B cell (primary cell): ENCODE results near the gene SELENBP1. TPM values are rescaled to one million over a fixed set of nuclear protein-coding genes. Genes with fewer than 3 reads are reported as not detected.

ENCODE experiments used
- ATAC-seq: fragments of 200-7000 bp; cut with Tn5 transposase; one replicate; pipeline ENCODE4 v1.10.0; 2021; ENCODE audit warnings: low read depth, mild to moderate bottlenecking, moderate number of reproducible peaks, moderate library complexity
- CTCF ChIA-PET: fragments of 350-600 bp; sonication (Branson Sonifier 250); formaldehyde crosslinking; loops from one replicate; lab custom pipeline; 2021; ENCODE audit warnings: antibody characterized with exemption, inconsistent platforms; lab: Charles Lee
- POLR2A ChIA-PET: fragments of 350-600 bp; sonication (Branson Sonifier 250); formaldehyde crosslinking; loops from one replicate; lab custom pipeline; 2021; ENCODE audit warnings: antibody characterized with exemption; lab: Charles Lee
- DNase-seq: peaks from one replicate; pipeline ENCODE4 v3.0.0; 2013
- H2AFZ ChIP-seq: 2 replicates; pipeline ENCODE4 v1.6.1; 2012; ENCODE audit warnings: mild to moderate bottlenecking, low read depth, low read length; ENCODE audit not compliant: insufficient read depth, poor library complexity, severe bottlenecking
- H3K27ac ChIP-seq, 2 donors: 1 replicate in 1 of 2; 2 replicates in 1 of 2; pipeline ENCODE4 v1.5.1; 2012 to 2013; ENCODE audit warnings: low read length in 2 of 2, mild to moderate bottlenecking in 2 of 2, moderate library complexity in 1 of 2
- H3K27me3 ChIP-seq, 4 experiments: fragments of 200-600 bp in 1 of 4; sonication (generic) in 1 of 4; replicated peaks in 1 of 4; 1 replicate in 2 of 4; 2 replicates in 2 of 4; pipeline versions ENCODE4 v1.6.1 to v1.7.0; 2013 to 2016; ENCODE audit warnings: low read length in 3 of 4, mild to moderate bottlenecking in 2 of 4, mixed read lengths in 1 of 4, moderate library complexity in 1 of 4; ENCODE audit not compliant: insufficient read depth in 4 of 4, control insufficient read depth in 3 of 4; ENCODE audit errors: control extremely low read depth in 1 of 4
- H3K36me3 ChIP-seq, 2 experiments: replicated peaks in 1 of 2; 1 replicate in 1 of 2; 2 replicates in 1 of 2; pipeline versions ENCODE4 v1.6.1 to v1.7.1; 2013; ENCODE audit warnings: low read length in 1 of 2; ENCODE audit not compliant: insufficient read depth in 2 of 2, control insufficient read depth in 1 of 2; ENCODE audit errors: control extremely low read depth in 1 of 2, extremely low read depth in 1 of 2
- H3K4me1 ChIP-seq, 2 donors: fragments of 200-600 bp in 1 of 2; sonication (generic) in 1 of 2; 1 replicate in 1 of 2; 2 replicates in 1 of 2; pipeline versions ENCODE4 v1.5.1 to v1.6.1; 2013 to 2017; ENCODE audit warnings: low read length in 2 of 2; ENCODE audit not compliant: control insufficient read depth in 2 of 2, insufficient read depth in 2 of 2
- H3K4me2 ChIP-seq: replicated peaks from 2 replicates; pipeline ENCODE3; 2012; ENCODE audit warnings: mild to moderate bottlenecking, low read depth, low read length; ENCODE audit not compliant: poor library complexity, severe bottlenecking
- H3K4me3 ChIP-seq, 5 experiments: fragments of 200-600 bp in 1 of 5; sonication (generic) in 1 of 5; 1 replicate in 3 of 5; 2 replicates in 2 of 5; pipeline versions ENCODE4 v1.5.1 to v1.7.0; 2011 to 2016; ENCODE audit warnings: low read length in 4 of 5, mild to moderate bottlenecking in 4 of 5, low read depth in 2 of 5, control low read depth in 1 of 5, moderate library complexity in 1 of 5; ENCODE audit not compliant: insufficient read depth in 1 of 5; ENCODE audit errors: control extremely low read depth in 1 of 5, extremely low read depth in 1 of 5
- H3K79me2 ChIP-seq: fragments of 200-600 bp; sonication (generic); one replicate; pipeline ENCODE4 v1.6.0; 2016; ENCODE audit warnings: low read length; ENCODE audit not compliant: control insufficient read depth, insufficient read depth
- H3K9ac ChIP-seq: fragments of 200-600 bp; sonication (generic); 2 replicates; pipeline ENCODE4 v1.6.1; 2017; ENCODE audit warnings: mild to moderate bottlenecking, low read length, moderate library complexity
- H3K9me3 ChIP-seq, 3 donors: one replicate each; pipeline versions ENCODE4 v1.6.1 to v1.7.1; 2013; ENCODE audit warnings: low read length in 2 of 3; ENCODE audit not compliant: control insufficient read depth in 2 of 3, insufficient read depth in 1 of 3; ENCODE audit errors: control extremely low read depth in 1 of 3
- H4K20me1 ChIP-seq: 2 replicates; pipeline ENCODE4 v1.6.0; 2012; ENCODE audit warnings: mild to moderate bottlenecking, low read length; ENCODE audit not compliant: insufficient read depth, control insufficient read depth, poor library complexity, severe bottlenecking
- H3K27ac Mint-ChIP-seq: one replicate; pipeline ENCODE4 v1.8.0; 2021; ENCODE audit warnings: mixed read lengths
- H3K27me3 Mint-ChIP-seq: one replicate; pipeline ENCODE4 v1.8.0; 2021; ENCODE audit warnings: mixed read lengths
- H3K4me1 Mint-ChIP-seq: one replicate; pipeline ENCODE4 v1.8.0; 2021; ENCODE audit warnings: mixed read lengths
- H3K4me3 Mint-ChIP-seq: one replicate; pipeline ENCODE4 v1.8.0; 2021; ENCODE audit warnings: mixed read lengths
- H3K9me3 Mint-ChIP-seq: one replicate; pipeline ENCODE4 v1.8.0; 2022; ENCODE audit warnings: mixed read lengths; ENCODE audit not compliant: insufficient read depth
- EZH2 ChIP-seq: IDR thresholded peaks from 2 replicates; pipeline ENCODE4 v1.6.1; 2012; ENCODE audit warnings: borderline replicate concordance, low read depth, mild to moderate bottlenecking, moderate library complexity, low read length; ENCODE audit not compliant: insufficient read depth, poor library complexity, severe bottlenecking
- WGBS: methylation state at CpG from one replicate; pipeline ENCODE4 v1.1.5; 2013; ENCODE audit warnings: missing lambda C conversion rate; ENCODE audit not compliant: insufficient coverage; 5-methylcytosine and 5-hydroxymethylcytosine counted together
- intact Hi-C: fragments of 100-400 bp; cut with micrococcal nuclease; formaldehyde crosslinking; loops from one replicate; pipeline ENCODE4 v1.10.0; 2022
- polyA plus RNA-seq: library from polyadenylated mRNA; depleted of rRNA; stranded (reverse); fragments of >200 nt; gene quantifications from 2 replicates; pipeline ENCODE4 v1.2.3, GENCODE V29; 2012
- total RNA-seq, 2 donors: library from RNA; stranded (reverse); fragments of 120-200 nt in 1 of 2; gene quantifications; 1 replicate in 1 of 2; 2 replicates in 1 of 2; pipeline versions ENCODE4 v1.2.3 to v1.2.4, GENCODE V29; 2013 to 2022
- TF ChIP-seq, protein P1 (sequence below): fragments of 200-600 bp; IDR thresholded peaks from one replicate; pipeline ENCODE4 v1.8.0; 2022; ENCODE audit warnings: antibody characterized with exemption, mild to moderate bottlenecking

SELENBP1 gene
- total and polyA plus RNA-seq, 2 donors (not counting 1 experiment from before 2014, with no cell fraction given): 0.37 TPM; not detected in 1

DNA sequence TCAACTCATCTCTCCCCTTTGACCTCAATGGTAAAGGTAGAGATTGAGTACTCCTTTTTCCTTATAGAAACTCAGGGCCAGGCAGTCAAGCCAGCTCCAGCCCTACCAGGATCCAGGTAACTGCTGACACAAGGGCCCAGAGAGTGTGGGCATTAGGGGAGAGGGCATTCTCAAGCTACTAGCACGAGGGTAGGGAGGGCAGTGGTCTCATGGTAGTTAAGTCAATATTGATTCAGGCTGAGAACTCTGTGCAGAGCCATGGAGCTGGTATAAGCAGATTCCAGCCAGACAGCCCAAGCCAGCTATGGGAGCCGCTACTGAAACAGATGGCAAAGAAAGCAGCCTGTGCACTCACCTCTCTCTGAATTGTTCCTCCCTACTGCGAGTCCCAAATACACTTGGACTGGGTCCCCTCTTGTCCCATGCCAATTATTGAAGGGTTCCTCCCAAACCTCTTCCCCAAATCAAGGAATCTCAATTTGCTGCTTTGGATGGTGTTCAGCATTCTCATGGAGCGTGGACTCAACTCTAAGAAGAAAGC, 48.0 kb downstream of the SELENBP1 start:
- H4K20me1 ChIP-seq: peaks cover 18% of the 10 kb centered on the region
- no peaks in the 10 kb centered on the region for H3K27me3 ChIP-seq
- peaks cover 21 to 26% of the 10 kb centered on the region in 2 donors for H3K4me1 ChIP-seq
- ChIA-PET CTCF (interaction anchor here (0.5 to 10.0 kb wide), 5 partner anchors 13 to 484 kb away, joined by 3 to 148 read pairs (median 4); no protein-coding TSS in a partner anchor), POLR2A (interaction anchor here (0.7 to 0.9 kb wide), 2 partner anchors 41 to 48 kb away, joined by 3 to 4 read pairs; partner anchors contain the start of gene SELENBP1)
- Mint-ChIP-seq H3K27ac (no peak overlapping the region), H3K4me1 (peaks cover 54% of the 10 kb centered on the region), H3K9me3 (no peaks in the 10 kb centered on the region), H3K27me3 (no peaks in the 10 kb centered on the region), H3K4me3 (peak overlapping the region; percentile 29)
- TF ChIP-seq EZH2: no peak
- TF ChIP-seq, protein P1, sequence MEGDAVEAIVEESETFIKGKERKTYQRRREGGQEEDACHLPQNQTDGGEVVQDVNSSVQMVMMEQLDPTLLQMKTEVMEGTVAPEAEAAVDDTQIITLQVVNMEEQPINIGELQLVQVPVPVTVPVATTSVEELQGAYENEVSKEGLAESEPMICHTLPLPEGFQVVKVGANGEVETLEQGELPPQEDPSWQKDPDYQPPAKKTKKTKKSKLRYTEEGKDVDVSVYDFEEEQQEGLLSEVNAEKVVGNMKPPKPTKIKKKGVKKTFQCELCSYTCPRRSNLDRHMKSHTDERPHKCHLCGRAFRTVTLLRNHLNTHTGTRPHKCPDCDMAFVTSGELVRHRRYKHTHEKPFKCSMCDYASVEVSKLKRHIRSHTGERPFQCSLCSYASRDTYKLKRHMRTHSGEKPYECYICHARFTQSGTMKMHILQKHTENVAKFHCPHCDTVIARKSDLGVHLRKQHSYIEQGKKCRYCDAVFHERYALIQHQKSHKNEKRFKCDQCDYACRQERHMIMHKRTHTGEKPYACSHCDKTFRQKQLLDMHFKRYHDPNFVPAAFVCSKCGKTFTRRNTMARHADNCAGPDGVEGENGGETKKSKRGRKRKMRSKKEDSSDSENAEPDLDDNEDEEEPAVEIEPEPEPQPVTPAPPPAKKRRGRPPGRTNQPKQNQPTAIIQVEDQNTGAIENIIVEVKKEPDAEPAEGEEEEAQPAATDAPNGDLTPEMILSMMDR: no peak
- H3K4me3 ChIP-seq: no peak overlapping the region
- 96% methylated on average over 3 of the region's 4 CpGs for WGBS
- intact Hi-C loops: no loop called here
- ATAC-seq (no peak), DNase-seq (no peak)
- peaks cover 87% of the 10 kb centered on the region for H3K79me2 ChIP-seq
- H2AFZ ChIP-seq: no peak overlapping the region
- no peak overlapping the region for H3K9ac ChIP-seq
- no peaks in the 10 kb centered on the region for H3K9me3 ChIP-seq
- no peak overlapping the region for H3K27ac ChIP-seq
- H3K36me3 ChIP-seq: peaks cover 4 to 47% of the 10 kb centered on the region in 2 experiments
- H3K4me2 ChIP-seq: no peak overlapping the region

- CTCF ChIA-PET: no interaction called here
- H3K27me3 Mint-ChIP-seq: no peaks in the 10 kb centered on the region
- ATAC-seq (no peak), DNase-seq (no peak)
- Histone ChIP-seq H3K27ac (no peak overlapping the region), H3K4me1 (no peaks in the 10 kb centered on the region), H3K9me3 (no peaks in the 10 kb centered on the region), H3K27me3 (no peaks in the 10 kb centered on the region), H2AFZ (no peak overlapping the region), H3K4me2 (no peak overlapping the region), H3K79me2 (peaks cover 75% of the 10 kb centered on the region), H3K36me3 (peaks cover 7 to 67% of the 10 kb centered on the region in 2 experiments), H3K4me3 (no peak overlapping the region), H4K20me1 (peaks cover 53% of the 10 kb centered on the region), H3K9ac (no peak overlapping the region)
- H3K4me3 Mint-ChIP-seq: no peak overlapping the region
- H3K9me3 Mint-ChIP-seq: no peaks in the 10 kb centered on the region
- H3K4me1 Mint-ChIP-seq: peaks cover 27% of the 10 kb centered on the region
- WGBS: 90% methylated on average over 2 of the region's 3 CpGs
- H3K27ac Mint-ChIP-seq: no peak overlapping the region
- intact Hi-C loops: no loop called here
- TF ChIP-seq, protein P1: no peak
- TF ChIP-seq EZH2: no peak
- POLR2A ChIA-PET: no interaction called here
Observed at GRCh38 chr1:151318975-151319374, 53.5 kb downstream of the SELENBP1 start.
